Gastroesophageal sphincter (tissue), 3 donors: ENCODE results near the gene TST.

Source experiments
- CTCF ChIP-seq, 4 experiments: fragments of 200-600 bp in 2 of 4; fragments of 450-650 bp in 2 of 4; sonication (generic) in 1 of 4; IDR thresholded peaks; one replicate each; pipeline ENCODE4 v1.5.1; 2017 to 2019; ENCODE audit warnings: antibody characterized with exemption in 4 of 4, mild to moderate bottlenecking in 2 of 4, moderate library complexity in 2 of 4
- EP300 ChIP-seq: sonication (generic); formaldehyde crosslinking; IDR thresholded peaks from one replicate; pipeline ENCODE4 v1.6.1; 2017; ENCODE audit warnings: antibody characterized with exemption, mild to moderate bottlenecking
- POLR2A ChIP-seq, 2 donors: fragments of 450-650 bp; IDR thresholded peaks; one replicate each; pipeline ENCODE4 v1.6.1; 2017; ENCODE audit warnings: antibody characterized with exemption in 2 of 2, mild to moderate bottlenecking in 2 of 2, moderate library complexity in 1 of 2
- POLR2AphosphoS5 ChIP-seq: sonication (generic); formaldehyde crosslinking; IDR thresholded peaks from one replicate; pipeline ENCODE4 v1.6.1; 2017; ENCODE audit warnings: antibody characterized with exemption

GRCh38 chr22:37011472-37011871 lies 7.8 kb downstream of the TST start:
- TF ChIP-seq CTCF (IDR thresholded peaks at IDR 0.05) (no peak), POLR2A (IDR thresholded peaks at IDR 0.05) (no peak), EP300 (no peak), POLR2AphosphoS5 (no peak)
